Trophoblast cell (in vitro differentiated cells and primary cell): Measurements from ENCODE around the gene CHD1.

Experiments
- DNase-seq, 2 donors: peaks; one replicate each; pipeline ENCODE4 v3.0.0-alpha.2; 2016
- H2AFZ ChIP-seq: 2 replicates; pipeline ENCODE4 v1.6.1; 2013; ENCODE audit warnings: low read length, moderate library complexity, mild to moderate bottlenecking; ENCODE audit not compliant: insufficient read depth, poor library complexity
- H2AK5ac ChIP-seq: 2 replicates; pipeline ENCODE4 v1.6.1; 2013; ENCODE audit warnings: mild to moderate bottlenecking, low read length
- H2BK120ac ChIP-seq: 2 replicates; pipeline ENCODE4 v1.6.1; 2013; ENCODE audit warnings: low read length, mild to moderate bottlenecking, moderate library complexity; ENCODE audit not compliant: insufficient read depth, poor library complexity
- H2BK12ac ChIP-seq: 2 replicates; pipeline ENCODE4 v1.6.1; 2013; ENCODE audit warnings: mild to moderate bottlenecking, low read length, moderate library complexity
- H2BK5ac ChIP-seq: 2 replicates; pipeline ENCODE4 v1.6.1; 2013; ENCODE audit warnings: low read length, low read depth, moderate library complexity, mild to moderate bottlenecking; ENCODE audit not compliant: poor library complexity
- H3K14ac ChIP-seq: 2 replicates; pipeline ENCODE4 v1.6.1; 2013; ENCODE audit warnings: mild to moderate bottlenecking, low read length
- H3K18ac ChIP-seq: 2 replicates; pipeline ENCODE4 v1.6.1; 2013; ENCODE audit warnings: mild to moderate bottlenecking, low read length
- H3K23ac ChIP-seq: 2 replicates; pipeline ENCODE4 v1.6.1; 2013; ENCODE audit warnings: low read length
- H3K27ac ChIP-seq: 2 replicates; pipeline ENCODE4 v1.5.1; 2013; ENCODE audit warnings: low read depth, mild to moderate bottlenecking, inconsistent platforms, low read length, moderate library complexity
- H3K27me3 ChIP-seq: 2 replicates; pipeline ENCODE4 v1.6.1; 2013; ENCODE audit warnings: inconsistent platforms, mild to moderate bottlenecking, low read length, moderate library complexity; ENCODE audit not compliant: insufficient read depth
- H3K36me3 ChIP-seq, 2 experiments: 1 replicate in 1 of 2; 2 replicates in 1 of 2; pipeline ENCODE4 v1.6.1; 2013; ENCODE audit warnings: low read length in 2 of 2, mild to moderate bottlenecking in 2 of 2, moderate library complexity in 1 of 2; ENCODE audit not compliant: insufficient read depth in 2 of 2, control insufficient read depth in 1 of 2
- H3K4ac ChIP-seq: 2 replicates; pipeline ENCODE4 v1.6.1; 2013; ENCODE audit warnings: low read depth, mild to moderate bottlenecking, low read length, moderate library complexity
- H3K4me1 ChIP-seq, 2 experiments: 1 replicate in 1 of 2; 2 replicates in 1 of 2; pipeline ENCODE4 v1.6.1; 2013; ENCODE audit warnings: low read length in 2 of 2, mild to moderate bottlenecking in 2 of 2, moderate library complexity in 1 of 2; ENCODE audit not compliant: insufficient read depth in 2 of 2, control insufficient read depth in 1 of 2
- H3K4me2 ChIP-seq: 2 replicates; pipeline ENCODE4 v1.6.1; 2013; ENCODE audit warnings: inconsistent platforms, mild to moderate bottlenecking, low read length, moderate library complexity
- H3K4me3 ChIP-seq: 2 replicates; pipeline ENCODE4 v1.5.1; 2013; ENCODE audit warnings: mild to moderate bottlenecking, low read depth, low read length, inconsistent platforms
- H3K79me1 ChIP-seq: one replicate; pipeline ENCODE4 v1.6.1; 2013; ENCODE audit warnings: low read length
- H3K79me2 ChIP-seq: 2 replicates; pipeline ENCODE4 v1.6.1; 2013; ENCODE audit warnings: low read length, mild to moderate bottlenecking; ENCODE audit not compliant: control insufficient read depth, insufficient read depth, poor library complexity
- H3K9ac ChIP-seq: 2 replicates; pipeline ENCODE4 v1.6.1; 2013; ENCODE audit warnings: mild to moderate bottlenecking, low read length
- H3K9me3 ChIP-seq: 2 replicates; pipeline ENCODE4 v1.6.1; 2013; ENCODE audit warnings: low read depth, mild to moderate bottlenecking, control low read depth, inconsistent platforms, low read length; ENCODE audit not compliant: insufficient read depth
- H4K12ac ChIP-seq: 2 replicates; pipeline ENCODE4 v1.6.1; 2013; ENCODE audit warnings: low read depth, mild to moderate bottlenecking, low read length, moderate library complexity
- H4K8ac ChIP-seq: 2 replicates; pipeline ENCODE4 v1.6.1; 2013; ENCODE audit warnings: low read depth, mild to moderate bottlenecking, low read length, moderate library complexity
- H4K91ac ChIP-seq: one replicate; pipeline ENCODE4 v1.6.1; 2013; ENCODE audit warnings: low read depth, mild to moderate bottlenecking, low read length, moderate library complexity
- WGBS: extraction: QIAGEN DNeasy Blood & Tissue Kit; methylation state at CpG from one replicate; pipeline ENCODE4 v1.1.7; 2013; ENCODE audit warnings: missing lambda C conversion rate; ENCODE audit not compliant: insufficient read length, insufficient coverage; ENCODE audit errors: extremely low coverage; 5-methylcytosine and 5-hydroxymethylcytosine counted together

CHD1 gene

DNA sequence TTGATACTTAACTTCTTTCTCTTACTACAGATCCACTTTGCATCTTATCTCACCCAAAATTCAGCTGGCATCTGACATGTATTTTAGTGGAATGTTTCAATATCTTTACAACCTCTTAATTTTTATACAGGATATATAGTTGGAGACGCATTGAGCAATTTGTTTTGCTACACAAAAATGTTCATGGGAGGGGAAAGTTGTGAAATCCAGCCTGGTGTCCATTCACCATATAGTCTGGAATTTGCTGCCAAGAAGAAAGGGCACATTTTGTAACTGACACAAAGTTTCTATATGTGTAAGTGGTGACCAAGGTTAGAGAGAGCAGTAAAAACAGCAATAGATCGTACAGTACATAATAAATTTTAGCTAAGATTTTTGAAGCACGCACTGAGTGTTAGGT is 14.0 kb upstream of the CHD1 start:
- Histone ChIP-seq H3K4me2 (no peak overlapping the region), H3K27me3 (no peaks in the 10 kb centered on the region), H3K27ac (no peak overlapping the region), H3K4me3 (no peak overlapping the region), H3K18ac (no peak overlapping the region), H3K14ac (no peak overlapping the region), H2BK12ac (no peak overlapping the region), H3K36me3 (no peaks in the 10 kb centered on the region), H3K4me1 (peaks cover 0 to 5% of the 10 kb centered on the region in 2 experiments), H3K79me2 (no peaks in the 10 kb centered on the region), H2AK5ac (no peak overlapping the region), H4K12ac (no peak overlapping the region), H3K23ac (no peak overlapping the region), H3K4ac (no peak overlapping the region), H3K9ac (no peak overlapping the region), H4K8ac (no peak overlapping the region), H3K9me3 (no peaks in the 10 kb centered on the region), H2BK5ac (no peak overlapping the region), H2AFZ (no peak overlapping the region), H4K91ac (no peak overlapping the region), H3K79me1 (no peaks in the 10 kb centered on the region), H2BK120ac (no peak overlapping the region)
- WGBS: no CpG with 5 or more reads among the region's 3 CpGs
- DNase-seq: peak; percentile 23 to 68

DNA sequence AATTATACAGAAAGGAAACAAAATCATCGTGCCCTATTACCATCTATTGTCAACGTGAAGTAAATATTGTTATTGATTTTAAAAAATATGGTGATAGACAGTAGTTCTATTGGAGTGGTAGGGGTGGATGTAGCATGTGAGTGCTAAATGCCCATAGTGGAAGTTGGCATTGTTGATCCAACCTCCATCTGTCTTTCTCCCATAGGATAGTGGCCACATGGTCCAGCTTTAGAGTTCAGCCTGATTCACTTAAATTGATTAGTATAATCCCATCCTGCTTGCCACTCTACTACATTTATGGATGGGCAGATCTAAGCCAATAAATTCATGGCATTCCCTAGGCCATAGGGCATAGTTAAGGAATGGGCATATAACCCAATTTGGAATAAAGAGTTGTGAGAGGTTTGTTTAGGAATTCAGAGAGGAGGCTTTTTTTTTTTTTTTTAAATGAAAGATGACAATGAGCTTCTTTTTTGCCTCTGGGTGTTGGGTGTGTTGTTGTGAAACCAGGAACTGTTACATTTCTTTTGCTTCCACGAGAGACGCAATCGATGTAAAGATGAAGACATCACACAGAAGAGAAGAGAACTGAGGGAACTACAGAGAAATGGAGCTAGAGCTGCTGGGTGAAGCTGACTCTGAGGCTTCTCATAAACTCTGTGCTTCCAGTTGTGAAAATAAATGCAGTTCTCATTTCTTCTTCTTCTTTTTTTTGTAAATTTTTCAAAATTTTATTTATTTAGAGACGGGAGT is 12.5 kb upstream of the CHD1 start:
- Histone ChIP-seq H3K9me3 (no peaks in the 10 kb centered on the region), H4K91ac (no peak overlapping the region), H2AK5ac (no peak overlapping the region), H3K36me3 (no peaks in the 10 kb centered on the region), H3K9ac (no peak overlapping the region), H3K4me2 (no peak overlapping the region), H2BK5ac (no peak overlapping the region), H3K4ac (no peak overlapping the region), H3K27ac (no peak overlapping the region), H4K8ac (no peak overlapping the region), H3K14ac (no peak overlapping the region), H3K23ac (no peak overlapping the region), H3K18ac (no peak overlapping the region), H3K79me1 (no peaks in the 10 kb centered on the region), H2AFZ (no peak overlapping the region), H4K12ac (no peak overlapping the region), H3K79me2 (no peaks in the 10 kb centered on the region), H2BK12ac (no peak overlapping the region), H3K4me1 (peaks cover 0 to 5% of the 10 kb centered on the region in 2 experiments), H2BK120ac (no peak overlapping the region), H3K27me3 (no peaks in the 10 kb centered on the region), H3K4me3 (no peak overlapping the region)
- peak; percentile 10 to 53 for DNase-seq
- WGBS: no CpG with 5 or more reads among the region's 6 CpGs

DNA sequence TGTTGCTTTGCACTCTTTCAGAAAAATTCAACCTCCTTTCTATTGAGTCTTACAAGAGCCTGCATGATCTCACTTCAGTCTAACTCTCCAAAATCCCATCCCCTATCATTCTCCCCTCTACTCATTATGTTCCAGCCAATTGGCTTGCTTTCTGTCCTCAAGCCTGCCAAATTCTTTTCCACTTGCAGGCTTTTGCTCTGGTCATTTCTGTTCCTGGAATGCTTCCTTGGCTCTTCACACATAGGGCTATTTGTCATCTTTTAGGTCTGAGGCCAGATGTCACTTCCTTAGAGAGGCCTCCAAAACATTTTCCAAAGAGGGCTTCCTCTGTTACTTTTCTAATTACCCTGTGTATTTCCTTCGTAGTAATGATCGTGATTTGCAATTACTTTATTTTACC is 11.8 kb upstream of the CHD1 start:
- WGBS: no CpG with 5 or more reads among the region's 2 CpGs
- no peaks in the 10 kb centered on the region for H3K79me2 ChIP-seq
- no peak overlapping the region for H3K14ac ChIP-seq

DNA sequence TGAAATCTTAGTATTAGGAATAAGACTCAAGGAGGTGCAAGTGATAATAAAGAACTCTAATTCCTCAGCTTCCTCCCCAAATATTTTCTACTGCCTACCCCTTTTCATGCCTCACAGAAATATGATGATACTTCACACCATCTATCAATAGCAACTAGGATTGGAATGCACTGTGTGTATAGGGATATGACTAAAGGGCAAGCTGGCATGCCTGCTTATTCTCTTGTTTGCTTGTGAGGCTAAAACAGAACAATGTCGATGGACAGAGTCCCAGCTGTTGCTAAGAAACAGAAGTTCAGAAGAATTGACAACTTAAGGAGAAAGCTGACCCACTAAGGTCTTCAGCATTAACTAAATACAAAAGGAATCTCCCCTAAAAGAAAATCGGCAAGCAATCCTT is 9.7 kb upstream of the CHD1 start:
- Histone ChIP-seq H2AK5ac (no peak overlapping the region), H4K12ac (no peak overlapping the region), H3K27ac (no peak overlapping the region), H4K8ac (no peak overlapping the region), H2BK12ac (no peak overlapping the region), H4K91ac (no peak overlapping the region), H2BK5ac (no peak overlapping the region), H3K4me2 (peak overlapping the region; percentile 2), H3K79me2 (no peaks in the 10 kb centered on the region), H3K14ac (no peak overlapping the region), H3K18ac (no peak overlapping the region), H3K36me3 (no peaks in the 10 kb centered on the region), H3K4ac (no peak overlapping the region), H3K9ac (no peak overlapping the region), H3K4me3 (no peak overlapping the region), H3K4me1 (peaks cover 0 to 5% of the 10 kb centered on the region in 2 experiments), H3K79me1 (no peaks in the 10 kb centered on the region), H2AFZ (no peak overlapping the region), H3K9me3 (no peaks in the 10 kb centered on the region), H3K23ac (no peak overlapping the region), H2BK120ac (no peak overlapping the region), H3K27me3 (no peaks in the 10 kb centered on the region)
- WGBS: no CpG with 5 or more reads among the region's 2 CpGs
- no peak for DNase-seq

More for the DNA sequence above, 11.8 kb upstream of the CHD1 start:
- no peak overlapping the region for H3K4me2 ChIP-seq
- no peaks in the 10 kb centered on the region for H3K36me3 ChIP-seq
- no peak overlapping the region for H2AFZ ChIP-seq
- peaks cover 0 to 5% of the 10 kb centered on the region in 2 experiments for H3K4me1 ChIP-seq
- H4K8ac ChIP-seq: no peak overlapping the region
- no peak overlapping the region for H3K18ac ChIP-seq
- H3K27ac ChIP-seq: no peak overlapping the region
- H2BK12ac ChIP-seq: no peak overlapping the region
- H2AK5ac ChIP-seq: no peak overlapping the region
- H3K79me1 ChIP-seq: no peaks in the 10 kb centered on the region
- H3K9ac ChIP-seq: no peak overlapping the region
- no peaks in the 10 kb centered on the region for H3K27me3 ChIP-seq
- H3K9me3 ChIP-seq: no peaks in the 10 kb centered on the region
- H4K91ac ChIP-seq: no peak overlapping the region
- H2BK120ac ChIP-seq: no peak overlapping the region
- H4K12ac ChIP-seq: no peak overlapping the region
- no peak overlapping the region for H3K23ac ChIP-seq
- H2BK5ac ChIP-seq: no peak overlapping the region
- no peak overlapping the region for H3K4me3 ChIP-seq
- no peak overlapping the region for H3K4ac ChIP-seq
- DNase-seq: no peak
